Daoy (cell line): ENCODE data around the gene GGT7. TPM values are rescaled to one million over a fixed set of nuclear protein-coding genes. Genes with fewer than 3 reads are reported as not detected.
"Not testable (repeated sequence)": the region's sequence is repeated elsewhere in the genome, so short reads cannot be mapped to it uniquely, and the experiment has no call there.

ENCODE experiments used
- DNase-seq: peaks from one replicate; pipeline ENCODE4 v3.0.0-alpha.2; 2015; ENCODE audit warnings: low read depth
- total RNA-seq: library from RNA; depleted of rRNA; stranded (reverse); fragments of >200 nt; shearing (Covaris generic); gene quantifications from 2 replicates; pipeline ENCODE4 v1.2.3, GENCODE V29; 2014; rRNA removed

Gene GGT7
- total RNA-seq, result 1.5 and 2.1 TPM in 2 replicates

- DNase-seq, result peak; percentile 86
These were observed at the start of gene GGT7 for GRCh38 chr20:34872622-34873224. GGT7 (minus strand) TSS chr20:34872856; CDS start chr20:34872815, 41 bp downstream.

- DNase-seq, result no peak
These were observed 48.8 kb upstream of the GGT7 start for GRCh38 chr20:34921436-34921835.

GRCh38 chr20:34920055-34920454 is 47.4 kb upstream of the GGT7 start:
- DNase-seq, result no peak

GRCh38 chr20:34916774-34917354 is 44.2 kb upstream of the GGT7 start:
- no peak for DNase-seq

GRCh38 chr20:34915749-34916455 is 43.2 kb upstream of the GGT7 start:
- DNase-seq, result no peak

- no peak for DNase-seq
These were observed 42.5 kb upstream of the GGT7 start for GRCh38 chr20:34915131-34915530.

- peak; percentile 95 for DNase-seq
These were observed 35.2 kb upstream of the GGT7 start for GRCh38 chr20:34907616-34908469.

GRCh38 chr20:34904202-34904621 is 31.6 kb upstream of the GGT7 start:
- DNase-seq, result no peak

GRCh38 chr20:34898731-34899130 is 26.1 kb upstream of the GGT7 start:
- not testable (repeated sequence) for DNase-seq

- DNase-seq, result not testable (repeated sequence)
These were observed 25.5 kb upstream of the GGT7 start for GRCh38 chr20:34898129-34898528.

- no peak for DNase-seq
These were observed 23.5 kb upstream of the GGT7 start for GRCh38 chr20:34896086-34896621.

- no peak for DNase-seq
These were observed 22.8 kb upstream of the GGT7 start for GRCh38 chr20:34895465-34895864.

- DNase-seq, result no peak
These were observed 22.1 kb upstream of the GGT7 start for GRCh38 chr20:34894723-34895122.

- DNase-seq, result no peak
These were observed 20.0 kb upstream of the GGT7 start for GRCh38 chr20:34892671-34893070.

- peak; percentile 25 for DNase-seq
These were observed 18.8 kb upstream of the GGT7 start for GRCh38 chr20:34891166-34892062.

GRCh38 chr20:34888468-34888867 is 15.8 kb upstream of the GGT7 start:
- no peak for DNase-seq

GRCh38 chr20:34887023-34887422 is 14.4 kb upstream of the GGT7 start:
- DNase-seq, result no peak

- no peak for DNase-seq
These were observed 13.5 kb upstream of the GGT7 start for GRCh38 chr20:34886122-34886521.

GRCh38 chr20:34884260-34884659 is 11.6 kb upstream of the GGT7 start:
- no peak for DNase-seq

GRCh38 chr20:34883809-34884208 is 11.2 kb upstream of the GGT7 start:
- DNase-seq, result no peak
